ENCODE results near the gene PSAPL1.

DNA sequence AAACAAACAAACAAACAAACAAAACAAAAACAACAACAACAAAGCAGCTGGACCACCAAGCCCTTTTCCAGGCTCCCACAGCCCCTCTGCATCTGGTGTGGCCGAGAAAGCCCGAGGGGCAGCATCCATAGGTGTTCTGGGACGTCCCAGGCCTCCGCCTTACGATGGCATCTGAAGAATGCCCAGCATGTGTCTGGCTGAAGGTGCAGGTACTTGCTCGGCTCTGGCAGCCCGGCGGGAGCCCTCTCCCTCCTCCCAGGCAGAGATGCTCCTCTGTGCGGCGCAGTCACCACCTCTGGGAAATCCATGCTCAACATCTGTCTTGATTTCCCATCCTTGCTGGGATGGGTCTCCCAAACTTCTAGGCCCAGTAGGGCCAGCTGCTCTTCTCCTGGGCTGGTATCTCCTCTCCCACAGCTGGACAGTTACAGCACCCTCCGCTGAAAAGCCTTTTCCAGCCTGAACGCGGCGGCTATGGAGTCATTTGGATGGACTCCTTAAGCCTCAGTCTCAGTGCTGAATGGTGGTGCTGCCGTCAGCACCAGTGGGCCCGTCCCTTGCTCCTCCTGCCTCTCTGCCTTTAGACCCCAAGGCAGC lies 4.3 kb downstream of the PSAPL1 start:
- no peak for TF ChIP-seq POLR2AphosphoS5 (IDR thresholded peaks at IDR 0.05; ENCODE audit: borderline replicate concordance, low read depth, low read length)
- no peak for TF ChIP-seq EZH2 (IDR thresholded peaks at IDR 0.05)
